K562 (cell line): ENCODE results near the gene SHISA5. TPM values are rescaled to one million over a fixed set of nuclear protein-coding genes. Genes with fewer than 3 reads are reported as not detected.
"Not testable (repeated sequence)": the region's sequence is repeated elsewhere in the genome, so short reads cannot be mapped to it uniquely, and the experiment has no call there.

Source experiments
- ATAC-seq: fragments of 200-7000 bp; cut with Tn5 transposase; 3 replicates; pipeline ENCODE4 v1.9.1; 2020; ENCODE audit warnings: moderate library complexity
- BruUV-seq: library from RNA; stranded (reverse); fragments of 400-500 nt; replicated peaks from 2 replicates; lab custom pipeline; 2021; lab: Mats Ljungman, UMichigan
- CTCF ChIA-PET: fragments of 300-600 bp; formaldehyde crosslinking; extraction: SDS; loops from one replicate; lab custom pipeline; 2021; ENCODE audit warnings: low intra/inter-chr PET ratio; lab: Yijun Ruan, JAX
- POLR2A ChIA-PET: fragments of 300-600, 350-650 bp; sonication (Branson Sonifier 250); formaldehyde crosslinking; extraction: SDS; loops from one replicate; lab custom pipeline; 2021; ENCODE audit warnings: antibody characterized with exemption, inconsistent platforms; lab: Yijun Ruan, JAX
- DNase-seq, 4 experiments: peaks; one replicate each; pipeline versions ENCODE4 v3.0.0 to v3.0.0-alpha.2; 2011 to 2018; ENCODE audit warnings: low spot score in 3 of 4, mixed read lengths in 3 of 4; ENCODE audit errors: extremely low read depth in 1 of 4
- FAIRE-seq: peaks from 2 replicates; lab custom pipeline; 2011; peaks lifted over from hg19 to GRCh38; lab: Jason Lieb, UNC
- H2AFZ ChIP-seq: 2 replicates; pipeline ENCODE4 v1.6.0; 2011; ENCODE audit warnings: low read depth, low read length, control low read depth, inconsistent platforms
- H3K27ac ChIP-seq: fragments of 200-600 bp; 3 replicates; pipeline ENCODE4 v1.8.0; 2011; ENCODE audit warnings: low read depth, mild to moderate bottlenecking, control low read depth, inconsistent platforms, low read length, moderate library complexity, mixed read lengths; ENCODE audit errors: extremely low read depth
- H3K27me3 ChIP-seq, 2 experiments: fragments of 300-600 bp in 1 of 2; 2 replicates in 1 of 2; 3 replicates in 1 of 2; pipeline versions ENCODE4 v1.6.0 to v1.8.0; 2011; ENCODE audit warnings: inconsistent platforms in 2 of 2, low read length in 2 of 2, mild to moderate bottlenecking in 1 of 2, mixed read lengths in 1 of 2, moderate library complexity in 1 of 2; ENCODE audit not compliant: control insufficient read depth in 2 of 2, insufficient read depth in 2 of 2
- H3K36me3 ChIP-seq: fragments of 300-600 bp; 3 replicates; pipeline ENCODE4 v1.8.0; 2011; ENCODE audit warnings: mild to moderate bottlenecking, low read length, inconsistent platforms; ENCODE audit not compliant: control insufficient read depth, insufficient read depth
- H3K4me1 ChIP-seq, 2 experiments: fragments of 200-600 bp in 1 of 2; replicated peaks in 1 of 2; 2 replicates in 1 of 2; 3 replicates in 1 of 2; pipeline versions ENCODE4 v1.5.1 to v1.8.0; 2011; ENCODE audit warnings: inconsistent platforms in 2 of 2, low read length in 2 of 2, mild to moderate bottlenecking in 1 of 2, mixed read lengths in 1 of 2, moderate library complexity in 1 of 2; ENCODE audit not compliant: control insufficient read depth in 2 of 2, insufficient read depth in 2 of 2
- H3K4me2 ChIP-seq: 2 replicates; pipeline ENCODE4 v1.6.1; 2011; ENCODE audit warnings: low read length, control low read depth, inconsistent platforms, mixed read lengths; ENCODE audit not compliant: insufficient read depth
- H3K4me3 ChIP-seq: fragments of 200-600 bp; sonication (generic), shearing (Covaris generic); 2 replicates; pipeline ENCODE4 v1.5.1; 2016; ENCODE audit warnings: control low read depth, inconsistent platforms
- H3K79me2 ChIP-seq: fragments of 200-600 bp; 3 replicates; pipeline ENCODE4 v1.8.0; 2011; ENCODE audit warnings: low read length, inconsistent platforms; ENCODE audit not compliant: control insufficient read depth, insufficient read depth
- H3K9ac ChIP-seq, 2 experiments: 2 replicates each; pipeline versions ENCODE4 v1.6.0 to v1.6.1; 2011; ENCODE audit warnings: low read depth in 2 of 2, low read length in 2 of 2, control low read depth in 1 of 2, inconsistent platforms in 1 of 2, mild to moderate bottlenecking in 1 of 2, mixed read lengths in 1 of 2; ENCODE audit not compliant: insufficient read depth in 1 of 2
- H3K9me1 ChIP-seq: one replicate; pipeline ENCODE4 v1.6.0; 2011; ENCODE audit warnings: inconsistent platforms, mild to moderate bottlenecking, low read length, moderate library complexity; ENCODE audit not compliant: control insufficient read depth, insufficient read depth
- H3K9me3 ChIP-seq: replicated peaks from 2 replicates; pipeline ENCODE4 v1.5.1; 2011; ENCODE audit warnings: low read depth, low read length, inconsistent platforms; ENCODE audit not compliant: control insufficient read depth, insufficient read depth
- H4K20me1 ChIP-seq: replicated peaks from 2 replicates; pipeline ENCODE4 v1.6.1; 2011; ENCODE audit warnings: low read length, inconsistent platforms, mixed read lengths; ENCODE audit not compliant: control insufficient read depth, insufficient read depth
- TARDBP ChIP-seq: fragments of 450-650 bp; IDR thresholded peaks from 2 replicates; pipeline ENCODE4 v1.6.1; 2016
- ZBTB11 ChIP-seq, 3 experiments: fragments of 200-800 bp in 1 of 3; fragments of 250-450 bp in 1 of 3; fragments of 450-650 bp in 1 of 3; sonication (Bioruptor Pico) in 1 of 3; sonication (Bioruptor generic) in 1 of 3; formaldehyde crosslinking in 1 of 3; IDR thresholded peaks; 2 replicates each; pipeline versions ENCODE4 v1.6.1 to v1.8.0; 2016 to 2022; ENCODE audit warnings: mild to moderate bottlenecking in 2 of 3, missing genetic modification characterization in 2 of 3, missing compliant biosample characterization in 1 of 3, moderate library complexity in 1 of 3
- WGBS: fragments of 100-300 bp; shearing (Covaris generic); methylation state at CpG from one replicate; pipeline ENCODE4 v1.1.6; 2016; ENCODE audit warnings: low coverage, mixed read lengths; ENCODE audit not compliant: insufficient coverage; ENCODE audit errors: missing lambda C conversion rate; 5-methylcytosine and 5-hydroxymethylcytosine counted together
- in situ Hi-C: fragments of 300-500 bp; cut with MboI; formaldehyde crosslinking; loops from 4 replicates; pipeline ENCODE4 v1.15.0; 2018; ENCODE audit warnings: inconsistent platforms, mixed read lengths
- intact Hi-C: fragments of 100-400 bp; cut with micrococcal nuclease; formaldehyde crosslinking; loops from 2 replicates; pipeline ENCODE4 v1.14.2; 2022
- polyA plus RNA-seq, 8 experiments: library from polyadenylated mRNA; depleted of rRNA in 4 of 8; stranded (reverse) in 5 of 8; unstranded in 3 of 8; fragments of >200 nt; fragmentation: Nextera tagmentation in 2 of 8; fragmentation: Illumina TruSeq in 1 of 8; extraction: Ambion mirVana in 2 of 8; extraction: Trizol in 1 of 8; gene quantifications; 2 replicates each; pipeline versions ENCODE4 v1.2.1 to v1.2.3, GENCODE V29; 2011 to 2014; ENCODE audit warnings: inconsistent platforms in 1 of 8, missing spikeins in 1 of 8
- total RNA-seq, 7 experiments: library from RNA; depleted of rRNA in 6 of 7; stranded (reverse); fragments of >200 nt in 6 of 7; fragmentation: Illumina TruSeq in 2 of 7; extraction: Trizol in 2 of 7; gene quantifications; 2 replicates each; pipeline versions ENCODE4 v1.2.1 to v1.2.3, GENCODE V29; 2011 to 2021; ENCODE audit warnings: low replicate concordance in 1 of 7
- TF ChIP-seq, protein P1 (sequence below): sonication (generic); formaldehyde crosslinking; IDR thresholded peaks from 2 replicates; pipeline ENCODE4 v1.8.1; 2023; ENCODE audit warnings: mild to moderate bottlenecking, missing genetic modification reagents, moderate library complexity

Gene SHISA5
- total and polyA plus RNA-seq, 9 of the 15 experiments (the other 6 are each of a cell fraction or from before 2014, with no cell fraction given): 8.4 to 85.8 (median 56.1) TPM

DNA sequence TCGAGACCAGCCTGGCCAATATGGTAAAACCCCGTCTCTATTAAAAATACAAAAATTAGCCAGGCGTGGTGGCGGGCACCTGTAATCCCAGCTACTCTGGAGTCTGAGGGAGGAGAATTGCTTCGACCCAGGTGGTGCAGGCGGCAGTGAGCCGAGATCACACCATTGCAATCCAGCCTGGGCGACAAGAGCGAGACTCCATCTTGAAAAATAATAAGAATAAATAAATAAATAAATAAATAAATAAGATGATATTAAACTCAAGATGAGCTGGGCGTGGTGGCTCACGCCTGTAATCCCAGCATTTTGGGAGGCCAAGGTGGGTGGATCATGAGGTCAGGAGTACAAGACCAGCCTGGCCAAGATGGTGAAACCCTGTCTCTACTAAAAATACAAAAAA lies 23.1 kb downstream of the SHISA5 start:
- 84% methylated on average over 11 of the region's 11 CpGs for WGBS
- in situ Hi-C loops, intact Hi-C loops: not testable (repeated sequence)

GRCh38 chr3:48478626-48479555 lies 25.1 kb downstream of the SHISA5 start:
- POLR2A ChIA-PET: no interaction called here
- H3K9ac ChIP-seq: no peak overlapping the region
- H2AFZ ChIP-seq: no peak overlapping the region

More for the DNA sequence above, 23.1 kb downstream of the SHISA5 start:
- H3K9ac ChIP-seq, H3K4me3 ChIP-seq, FAIRE-seq, H4K20me1 ChIP-seq, POLR2A ChIA-PET, H3K4me1 ChIP-seq, H3K36me3 ChIP-seq, CTCF ChIA-PET, H3K9me3 ChIP-seq, H3K9me1 ChIP-seq, H3K4me2 ChIP-seq, DNase-seq, H3K79me2 ChIP-seq, H3K27ac ChIP-seq, ATAC-seq, BruUV-seq, H3K27me3 ChIP-seq, H2AFZ ChIP-seq: not testable (repeated sequence)

More at GRCh38 chr3:48478626-48479555, 25.1 kb downstream of the SHISA5 start:
- TF ChIP-seq ZBTB11 (CRISPR knock-in tag; IDR thresholded peaks at IDR 0.05) (no peak), TARDBP (no peak)
- TF ChIP-seq, protein P1, sequence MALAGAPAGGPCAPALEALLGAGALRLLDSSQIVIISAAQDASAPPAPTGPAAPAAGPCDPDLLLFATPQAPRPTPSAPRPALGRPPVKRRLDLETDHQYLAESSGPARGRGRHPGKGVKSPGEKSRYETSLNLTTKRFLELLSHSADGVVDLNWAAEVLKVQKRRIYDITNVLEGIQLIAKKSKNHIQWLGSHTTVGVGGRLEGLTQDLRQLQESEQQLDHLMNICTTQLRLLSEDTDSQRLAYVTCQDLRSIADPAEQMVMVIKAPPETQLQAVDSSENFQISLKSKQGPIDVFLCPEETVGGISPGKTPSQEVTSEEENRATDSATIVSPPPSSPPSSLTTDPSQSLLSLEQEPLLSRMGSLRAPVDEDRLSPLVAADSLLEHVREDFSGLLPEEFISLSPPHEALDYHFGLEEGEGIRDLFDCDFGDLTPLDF (CRISPR knock-in tag): no peak
- H3K27ac ChIP-seq: no peak overlapping the region
- no peaks in the 10 kb centered on the region for H4K20me1 ChIP-seq
- DNase-seq (no peak), FAIRE-seq (no peak), ATAC-seq (peak; percentile 31; the same call in 1 of the 3 replicates)
- no peaks in the 10 kb centered on the region for H3K9me3 ChIP-seq
- BruUV-seq: no TSS peak
- in situ Hi-C loops: no loop called here
- H3K27me3 ChIP-seq: no peaks in the 10 kb centered on the region
- CTCF ChIA-PET: no interaction called here
- no peaks in the 10 kb centered on the region for H3K79me2 ChIP-seq
- no peak overlapping the region for H3K4me2 ChIP-seq
- no peaks in the 10 kb centered on the region for H3K36me3 ChIP-seq
- no peak overlapping the region for H3K4me3 ChIP-seq
- 61% methylated on average over 15 of the region's 19 CpGs for WGBS
- no peaks in the 10 kb centered on the region for H3K9me1 ChIP-seq
- intact Hi-C loops: no loop called here
- peaks cover 0 to 9% of the 10 kb centered on the region in 2 experiments; a peak in 3 of 5 replicates for H3K4me1 ChIP-seq
